Glutamatergic neuron (in vitro differentiated cells): ENCODE data around the gene SESTD1. TPM values are rescaled to one million over a fixed set of nuclear protein-coding genes. Genes with fewer than 3 reads are reported as not detected.

Experiments
- DNase-seq: peaks from one replicate; pipeline ENCODE4 v3.0.0; 2022
- H3K27ac Mint-ChIP-seq: one replicate; pipeline ENCODE4 v1.8.0; 2020; ENCODE audit warnings: mild to moderate bottlenecking, mixed read lengths, inconsistent platforms; ENCODE audit not compliant: unreplicated experiment
- H3K27me3 Mint-ChIP-seq: one replicate; pipeline ENCODE4 v1.8.0; 2020; ENCODE audit warnings: mild to moderate bottlenecking, moderate library complexity, mixed read lengths, inconsistent platforms; ENCODE audit not compliant: unreplicated experiment
- H3K36me3 Mint-ChIP-seq: one replicate; pipeline ENCODE4 v1.8.0; 2020; ENCODE audit warnings: mild to moderate bottlenecking, mixed read lengths, inconsistent platforms; ENCODE audit not compliant: unreplicated experiment
- H3K4me1 Mint-ChIP-seq: one replicate; pipeline ENCODE4 v1.8.0; 2020; ENCODE audit warnings: mild to moderate bottlenecking, low read depth, mixed read lengths, inconsistent platforms; ENCODE audit not compliant: unreplicated experiment
- H3K4me3 Mint-ChIP-seq: one replicate; pipeline ENCODE4 v1.8.0; 2020; ENCODE audit warnings: mild to moderate bottlenecking, mixed read lengths, inconsistent platforms; ENCODE audit not compliant: unreplicated experiment
- H3K9me3 Mint-ChIP-seq: one replicate; pipeline ENCODE4 v1.8.0; 2020; ENCODE audit warnings: mild to moderate bottlenecking, moderate library complexity, mixed read lengths, inconsistent platforms; ENCODE audit not compliant: unreplicated experiment
- total RNA-seq: library from RNA; stranded (reverse); fragmentation: NEBNext Ultra II Directional; extraction: Animal tissue kit (Norgen Biotek cat#: 25700); gene quantifications from one replicate; pipeline ENCODE4 v1.2.1, GENCODE V29; 2021; ENCODE audit not compliant: unreplicated experiment
- TF ChIP-seq, protein P1 (sequence below): fragments of 200-600 bp; sonication (generic); IDR thresholded peaks from one replicate; pipeline ENCODE4 v1.5.0; 2021; ENCODE audit not compliant: partially characterized antibody, unreplicated experiment

The SESTD1 gene
- total RNA-seq, 1 donor from 2014 or later, result 152 TPM

DNA sequence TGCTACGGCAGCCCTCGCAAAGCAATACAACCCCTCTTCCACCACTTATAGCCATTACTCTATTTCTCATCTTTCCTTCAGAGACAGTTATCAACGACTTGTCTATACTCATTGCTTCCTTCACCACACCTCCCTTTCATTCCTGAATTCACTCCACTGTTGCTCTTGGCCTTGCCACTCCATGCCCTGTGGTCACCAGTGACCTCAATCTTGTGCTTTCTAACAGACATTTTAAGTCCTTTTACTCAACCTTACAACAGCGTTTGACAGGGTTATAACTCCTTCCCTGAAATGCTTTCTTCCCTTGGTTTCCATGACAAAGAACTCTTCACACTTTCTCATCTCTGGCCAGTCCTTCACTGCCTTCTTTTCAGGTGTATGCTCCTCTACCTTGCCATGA lies 124.1 kb downstream of the SESTD1 start:
- TF ChIP-seq, protein P1, sequence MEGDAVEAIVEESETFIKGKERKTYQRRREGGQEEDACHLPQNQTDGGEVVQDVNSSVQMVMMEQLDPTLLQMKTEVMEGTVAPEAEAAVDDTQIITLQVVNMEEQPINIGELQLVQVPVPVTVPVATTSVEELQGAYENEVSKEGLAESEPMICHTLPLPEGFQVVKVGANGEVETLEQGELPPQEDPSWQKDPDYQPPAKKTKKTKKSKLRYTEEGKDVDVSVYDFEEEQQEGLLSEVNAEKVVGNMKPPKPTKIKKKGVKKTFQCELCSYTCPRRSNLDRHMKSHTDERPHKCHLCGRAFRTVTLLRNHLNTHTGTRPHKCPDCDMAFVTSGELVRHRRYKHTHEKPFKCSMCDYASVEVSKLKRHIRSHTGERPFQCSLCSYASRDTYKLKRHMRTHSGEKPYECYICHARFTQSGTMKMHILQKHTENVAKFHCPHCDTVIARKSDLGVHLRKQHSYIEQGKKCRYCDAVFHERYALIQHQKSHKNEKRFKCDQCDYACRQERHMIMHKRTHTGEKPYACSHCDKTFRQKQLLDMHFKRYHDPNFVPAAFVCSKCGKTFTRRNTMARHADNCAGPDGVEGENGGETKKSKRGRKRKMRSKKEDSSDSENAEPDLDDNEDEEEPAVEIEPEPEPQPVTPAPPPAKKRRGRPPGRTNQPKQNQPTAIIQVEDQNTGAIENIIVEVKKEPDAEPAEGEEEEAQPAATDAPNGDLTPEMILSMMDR, result no peak
- no peak for DNase-seq
- Mint-ChIP-seq H3K27ac (no peak overlapping the region), H3K27me3 (no peaks in the 10 kb centered on the region), H3K9me3 (no peaks in the 10 kb centered on the region), H3K36me3 (no peaks in the 10 kb centered on the region), H3K4me3 (no peak overlapping the region), H3K4me1 (no peaks in the 10 kb centered on the region)

DNA sequence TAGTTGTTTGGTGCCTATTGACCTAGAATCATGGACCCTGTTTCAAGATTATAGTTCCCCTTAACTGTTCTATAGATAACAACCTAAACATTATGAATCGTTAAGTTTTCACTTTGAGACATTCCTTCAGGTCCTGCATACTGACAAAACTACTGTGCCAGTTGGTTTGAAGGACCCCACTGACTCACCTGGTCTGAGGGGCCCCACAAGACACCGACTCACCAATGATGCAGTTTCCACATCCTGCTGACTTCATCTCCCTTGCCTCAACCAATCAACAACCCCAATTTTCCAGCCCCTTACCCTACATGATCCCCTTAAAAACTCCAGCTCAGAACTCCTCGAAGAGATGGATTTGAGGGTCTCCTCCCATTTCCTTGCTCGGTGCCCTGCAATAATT lies 125.1 kb downstream of the SESTD1 start:
- TF ChIP-seq, protein P1, result no peak
- Mint-ChIP-seq H3K4me1 (no peaks in the 10 kb centered on the region), H3K36me3 (no peaks in the 10 kb centered on the region), H3K9me3 (no peaks in the 10 kb centered on the region), H3K4me3 (no peak overlapping the region), H3K27me3 (no peaks in the 10 kb centered on the region), H3K27ac (no peak overlapping the region)
- DNase-seq, result no peak

DNA sequence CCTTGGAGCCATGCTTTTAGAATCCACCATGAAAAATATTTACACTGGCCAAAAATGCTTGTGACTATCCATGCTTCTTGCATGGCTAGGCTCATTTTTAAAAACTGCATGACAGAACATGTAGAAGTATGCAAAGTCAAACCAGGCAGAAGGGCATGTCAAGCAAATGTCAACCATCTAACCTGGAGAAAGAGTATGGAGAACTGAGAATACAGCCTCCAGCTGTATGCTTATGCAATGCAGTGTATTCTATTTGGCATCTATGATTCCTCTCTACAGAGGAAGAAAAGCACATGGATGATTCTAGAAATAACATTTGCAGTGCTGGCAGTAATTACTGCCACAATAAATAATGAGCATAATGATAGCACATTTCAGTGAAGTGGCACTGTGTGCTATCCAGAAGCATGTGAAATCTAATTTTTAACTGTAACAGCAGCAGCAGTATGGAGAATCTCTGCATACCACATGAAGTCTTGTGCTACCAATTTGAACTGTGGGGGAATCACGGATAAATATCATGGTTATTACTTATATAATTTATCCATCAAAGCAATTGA lies 127.4 kb downstream of the SESTD1 start:
- Mint-ChIP-seq H3K4me1 (no peaks in the 10 kb centered on the region), H3K4me3 (no peak overlapping the region), H3K9me3 (no peaks in the 10 kb centered on the region), H3K27ac (no peak overlapping the region), H3K27me3 (no peaks in the 10 kb centered on the region), H3K36me3 (no peaks in the 10 kb centered on the region)
- no peak for DNase-seq
- TF ChIP-seq, protein P1, result no peak

DNA sequence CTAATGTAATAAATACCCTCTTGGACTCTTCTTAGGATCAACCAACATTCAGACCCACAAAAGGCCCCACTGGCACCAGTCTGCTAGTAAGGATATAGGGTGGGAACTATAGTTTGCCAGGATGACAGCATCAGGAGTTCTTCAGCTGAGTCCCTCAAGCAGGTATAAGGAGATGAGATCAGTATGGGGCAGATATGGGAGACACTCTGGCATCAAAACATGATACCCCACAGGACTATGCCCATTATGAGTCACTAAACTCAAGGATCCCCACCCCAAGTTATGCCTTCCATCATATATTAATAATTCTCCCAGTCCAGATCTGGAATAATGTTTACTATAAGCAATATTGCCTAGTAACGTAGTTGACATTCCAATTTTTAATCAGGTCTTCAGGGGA lies 131.6 kb downstream of the SESTD1 start:
- Mint-ChIP-seq H3K27me3 (no peaks in the 10 kb centered on the region), H3K27ac (no peak overlapping the region), H3K4me1 (no peaks in the 10 kb centered on the region), H3K36me3 (no peaks in the 10 kb centered on the region), H3K4me3 (no peak overlapping the region), H3K9me3 (no peaks in the 10 kb centered on the region)
- DNase-seq, result no peak
- TF ChIP-seq, protein P1, result no peak

DNA sequence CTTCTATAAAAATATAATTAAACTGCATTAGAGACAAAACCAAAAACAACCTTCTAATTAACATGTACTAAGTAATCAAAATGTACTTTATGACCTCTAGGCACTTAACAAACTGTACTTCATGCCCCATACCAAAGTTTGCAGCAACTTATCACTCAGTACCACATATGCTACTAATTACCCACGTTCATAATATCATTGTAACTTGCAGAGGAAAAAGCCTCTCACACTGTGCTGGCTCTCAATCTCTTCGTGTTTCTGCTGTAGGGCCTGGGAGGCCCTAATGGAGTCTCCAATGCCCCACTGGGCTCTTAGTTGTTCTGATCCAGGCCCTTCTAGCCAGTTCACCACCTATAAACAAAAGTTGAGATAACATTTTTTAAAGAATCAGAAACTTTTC lies 132.6 kb downstream of the SESTD1 start:
- no peak for DNase-seq
- Mint-ChIP-seq H3K4me3 (no peak overlapping the region), H3K27me3 (no peaks in the 10 kb centered on the region), H3K9me3 (no peaks in the 10 kb centered on the region), H3K27ac (no peak overlapping the region), H3K4me1 (no peaks in the 10 kb centered on the region), H3K36me3 (no peaks in the 10 kb centered on the region)
- TF ChIP-seq, protein P1, result no peak
